Activated CD8-positive, alpha-beta memory T cell treated with anti-CD3 and anti-CD28 coated beads, Interleukin-2, amount 50 U/mL, for 1 hour (primary cell): ENCODE data around the gene GNB1L.

ENCODE experiments used
- DNase-seq: peaks from one replicate; pipeline ENCODE4 v3.0.0-alpha.2; 2020; ENCODE audit errors: extremely low read depth

GNB1L gene

GRCh38 chr22:19808873-19809478 is 45.7 kb downstream of the GNB1L start:
- DNase-seq, result no peak

GRCh38 chr22:19807914-19808872 is 46.5 kb downstream of the GNB1L start:
- no peak for DNase-seq

- DNase-seq, result no peak
These were observed 47.3 kb downstream of the GNB1L start for GRCh38 chr22:19807161-19807913.

- DNase-seq, result no peak
These were observed 48.2 kb downstream of the GNB1L start for GRCh38 chr22:19806213-19807160.

GRCh38 chr22:19805821-19806212 is 48.9 kb downstream of the GNB1L start:
- no peak for DNase-seq

- no peak for DNase-seq
These were observed 50.9 kb downstream of the GNB1L start for GRCh38 chr22:19803736-19804267.

GRCh38 chr22:19802894-19803735 is 51.6 kb downstream of the GNB1L start:
- no peak for DNase-seq

GRCh38 chr22:19802001-19802893 is 52.4 kb downstream of the GNB1L start:
- DNase-seq, result no peak

GRCh38 chr22:19801340-19802000 is 53.2 kb downstream of the GNB1L start:
- no peak for DNase-seq

GRCh38 chr22:19800761-19801244 is 53.9 kb downstream of the GNB1L start:
- DNase-seq, result no peak

GRCh38 chr22:19800306-19800705 is 54.4 kb downstream of the GNB1L start:
- DNase-seq, result no peak

GRCh38 chr22:19799322-19800190 is 55.1 kb downstream of the GNB1L start:
- no peak for DNase-seq

GRCh38 chr22:19798891-19799293 is 55.8 kb downstream of the GNB1L start:
- no peak for DNase-seq

- DNase-seq, result no peak
These were observed 56.5 kb downstream of the GNB1L start for GRCh38 chr22:19798003-19798665.

GRCh38 chr22:19797086-19798002 is 57.3 kb downstream of the GNB1L start:
- DNase-seq, result no peak

- no peak for DNase-seq
These were observed 58.5 kb downstream of the GNB1L start for GRCh38 chr22:19796160-19796559.
